GM12878 (cell line): ENCODE results near the gene LSR.

Experiments used
- CEBPB ChIP-seq, 2 experiments: fragments of 150-350 bp in 1 of 2; IDR thresholded peaks; 2 replicates each; pipeline ENCODE4 v1.6.1; 2012 to 2014; ENCODE audit warnings: low read depth in 2 of 2, low read length in 2 of 2, borderline replicate concordance in 1 of 2, inconsistent platforms in 1 of 2
- CTCF ChIP-seq, 3 experiments: IDR thresholded peaks in 2 of 3; conservative IDR thresholded peaks in 1 of 3; 2 replicates each; pipeline ENCODE4 v1.5.1; 2011; ENCODE audit warnings: low read depth in 3 of 3, low read length in 3 of 3, mild to moderate bottlenecking in 3 of 3, control low read depth in 2 of 3, moderate library complexity in 2 of 3, inconsistent platforms in 1 of 3, mixed read lengths in 1 of 3; ENCODE audit not compliant: control insufficient read depth in 2 of 3, insufficient read depth in 1 of 3; ENCODE audit errors: extremely low read depth in 1 of 3
- MEF2A ChIP-seq: IDR thresholded peaks from 2 replicates; pipeline ENCODE4 v1.6.1; 2011; ENCODE audit warnings: low read depth, mild to moderate bottlenecking, low read length, moderate library complexity; ENCODE audit not compliant: insufficient read depth
- POLR2A ChIP-seq: IDR thresholded peaks from 2 replicates; pipeline ENCODE4 v1.6.1; 2011; ENCODE audit warnings: low read depth, mild to moderate bottlenecking, low read length
- POLR2AphosphoS5 ChIP-seq: IDR thresholded peaks from 2 replicates; pipeline ENCODE4 v1.6.1; 2011; ENCODE audit warnings: mild to moderate bottlenecking, low read length, inconsistent platforms
- PRDM15 ChIP-seq: fragments of 450-650 bp; formaldehyde crosslinking; IDR thresholded peaks from 2 replicates; pipeline ENCODE4 v1.4.0; 2020; ENCODE audit warnings: mild to moderate bottlenecking, moderate library complexity

GRCh38 chr19:35216016-35216832, 32.6 kb upstream of the LSR start:
- TF ChIP-seq POLR2AphosphoS5 (no peak), POLR2A (no peak), MEF2A (no peak), CTCF (IDR thresholded peaks at IDR 0.05 in 2 of 3, conservative IDR thresholded peaks at IDR 0.05 in 1 of 3; ENCODE audit: control insufficient read depth in 2 of 3, extremely low read depth in 1 of 3, insufficient read depth in 1 of 3, low read depth in 3 of 3, low read length in 3 of 3) (no peak), CEBPB (IDR thresholded peaks at IDR 0.05; ENCODE audit: borderline replicate concordance in 1 of 2, low read depth in 2 of 2, low read length in 2 of 2) (no peak), PRDM15 (CRISPR knock-in tag) (no peak)
